GM06990 (cell line): Measurements from ENCODE around the gene CACNA1D.

Experiments
- DNase-seq: peaks from one replicate; pipeline ENCODE4 v3.0.0-alpha.2; 2011; ENCODE audit not compliant: insufficient read length; ENCODE audit errors: extremely low read depth
- H3K27me3 ChIP-seq: replicated peaks from 2 replicates; pipeline ENCODE4 v1.6.0; 2011; ENCODE audit warnings: low read length; ENCODE audit not compliant: control insufficient read depth, insufficient read depth
- H3K36me3 ChIP-seq: 2 replicates; pipeline ENCODE4 v1.5.1; 2011; ENCODE audit warnings: low read length; ENCODE audit not compliant: control insufficient read depth, insufficient read depth
- H3K4me3 ChIP-seq: replicated peaks from 2 replicates; pipeline ENCODE4 v1.5.1; 2011; ENCODE audit warnings: low read depth, mild to moderate bottlenecking, control low read depth, low read length
- CTCF ChIP-seq: IDR thresholded peaks from 2 replicates; pipeline ENCODE4 v1.5.1; 2011; ENCODE audit warnings: low read length, control low read depth, mild to moderate bottlenecking, inconsistent platforms; ENCODE audit not compliant: insufficient read depth, poor library complexity, severe bottlenecking

CACNA1D gene

DNA sequence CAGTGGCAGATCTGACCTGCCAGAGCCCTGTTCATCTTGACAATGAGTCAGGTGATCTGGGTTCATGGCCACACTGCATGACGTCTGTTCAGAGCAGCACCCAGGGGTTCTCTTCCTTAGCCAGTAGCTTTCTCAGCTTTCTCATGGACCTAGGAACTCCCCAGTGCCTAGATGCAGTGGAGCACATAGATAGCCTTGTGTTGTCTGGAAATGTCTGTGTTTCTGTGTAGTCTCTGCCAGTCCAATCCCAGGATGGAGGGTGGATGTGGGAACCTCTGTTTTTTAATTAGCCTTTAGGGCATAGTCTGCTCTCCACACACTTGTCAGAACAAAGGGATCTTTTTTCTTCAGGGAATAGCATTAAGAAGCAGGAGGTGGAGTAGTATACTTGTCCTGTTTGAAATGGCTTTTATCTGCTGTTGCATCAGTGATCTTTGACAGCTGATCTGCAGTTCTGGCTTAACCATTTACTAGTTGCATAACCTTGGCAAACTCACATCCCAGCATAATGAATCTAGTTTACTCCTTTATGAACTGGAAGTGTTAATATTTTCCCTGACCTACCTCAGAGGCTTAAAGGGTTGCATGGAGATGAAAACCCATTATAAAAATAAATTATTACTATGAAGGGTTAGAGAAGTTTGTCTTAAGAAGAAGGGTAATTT is 16.1 kb upstream of the CACNA1D start:
- no peak for DNase-seq
- no peaks in the 10 kb centered on the region for H3K36me3 ChIP-seq
- H3K27me3 ChIP-seq = peaks cover 1% of the 10 kb centered on the region; the same call in 1 of the 2 replicates
- H3K4me3 ChIP-seq = no peak overlapping the region
- no peak for TF ChIP-seq CTCF

DNA sequence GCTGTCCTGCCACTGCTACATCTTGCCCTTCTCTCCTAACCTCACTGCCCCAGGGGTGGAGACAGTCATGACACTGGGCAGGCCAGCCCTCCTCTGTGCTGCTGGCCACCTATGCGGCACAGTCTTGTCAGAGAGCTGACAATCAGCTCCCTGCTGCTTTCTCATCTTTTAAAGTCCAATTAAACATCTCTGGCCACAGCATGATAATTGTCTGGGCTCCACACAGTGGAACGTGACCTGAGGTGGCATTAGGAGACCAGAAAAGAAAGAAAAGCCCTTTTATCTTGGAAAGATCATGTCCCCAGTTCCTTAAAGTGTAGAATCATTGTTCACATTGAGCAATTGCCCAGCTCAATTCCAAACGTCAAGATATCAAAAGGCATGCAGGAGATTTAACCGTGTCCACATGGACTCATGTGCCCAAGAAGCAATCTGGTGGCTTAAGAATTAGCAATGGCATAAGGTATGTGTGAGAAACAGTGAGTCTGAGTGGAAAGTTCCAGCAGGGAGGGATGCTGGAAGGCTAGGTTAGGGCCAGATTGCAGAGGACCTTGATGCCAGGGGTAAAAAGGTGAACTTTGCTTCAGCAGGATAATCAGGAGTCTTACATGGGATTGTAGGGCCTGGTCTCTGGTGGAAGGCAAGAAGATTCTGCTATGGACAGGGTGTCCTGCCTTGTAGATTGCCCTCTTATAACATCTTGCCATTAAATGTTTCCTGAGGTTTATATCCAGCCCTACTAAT is 15.3 kb upstream of the CACNA1D start:
- DNase-seq = no peak
- Histone ChIP-seq H3K36me3 (no peaks in the 10 kb centered on the region), H3K4me3 (no peak overlapping the region), H3K27me3 (peaks cover 1% of the 10 kb centered on the region; the same call in 1 of the 2 replicates)
- TF ChIP-seq CTCF = no peak

GRCh38 chr3:53482227-53482626 is 12.2 kb upstream of the CACNA1D start:
- no peaks in the 10 kb centered on the region for H3K36me3 ChIP-seq
- no peak for TF ChIP-seq CTCF
- H3K27me3 ChIP-seq = peaks cover 1% of the 10 kb centered on the region; the same call in 1 of the 2 replicates
- DNase-seq = no peak
- no peak overlapping the region for H3K4me3 ChIP-seq

DNA sequence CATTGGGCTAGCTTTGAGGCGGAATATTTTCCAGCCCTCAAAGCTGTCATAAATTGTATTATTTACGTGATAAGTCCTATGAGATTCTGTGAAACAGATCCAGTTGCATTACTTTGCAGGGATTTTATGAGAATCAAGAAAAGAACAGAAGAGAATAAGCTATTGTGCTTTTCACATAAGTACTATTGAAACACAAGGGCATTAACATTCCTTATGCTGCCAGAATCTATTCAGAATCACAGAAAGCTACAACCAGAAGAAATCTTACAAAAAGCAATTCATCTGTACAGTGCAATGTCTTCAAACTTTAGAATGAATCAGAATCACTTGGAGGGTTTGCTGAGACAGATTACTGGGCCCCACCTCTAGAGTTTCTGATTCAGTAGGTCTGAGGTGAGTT is 10.6 kb upstream of the CACNA1D start:
- TF ChIP-seq CTCF = no peak
- Histone ChIP-seq H3K27me3 (peaks cover 1% of the 10 kb centered on the region; the same call in 1 of the 2 replicates), H3K36me3 (no peaks in the 10 kb centered on the region), H3K4me3 (no peak overlapping the region)
- DNase-seq = no peak

DNA sequence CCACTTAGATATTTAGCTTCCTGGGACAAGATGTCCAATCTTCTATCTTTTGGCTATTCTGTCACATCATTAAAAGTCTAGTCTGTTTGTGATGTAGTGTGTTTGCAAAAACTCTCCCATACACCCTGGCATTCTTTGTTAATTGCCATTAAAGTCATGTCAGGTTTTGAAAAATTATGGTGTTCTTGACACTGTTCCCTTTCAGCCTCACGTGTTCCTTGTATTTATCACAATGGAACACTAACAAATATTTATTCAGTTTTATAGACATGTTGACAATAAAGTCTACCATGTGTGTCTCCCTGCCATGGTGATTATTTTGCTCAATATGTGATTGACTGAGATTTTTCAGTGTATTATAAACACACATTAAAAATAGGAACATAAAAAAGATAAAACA is 9.4 kb upstream of the CACNA1D start:
- no peak for TF ChIP-seq CTCF
- DNase-seq = no peak
- Histone ChIP-seq H3K27me3 (peaks cover 1% of the 10 kb centered on the region; the same call in 1 of the 2 replicates), H3K4me3 (no peak overlapping the region), H3K36me3 (no peaks in the 10 kb centered on the region)
